Stimulated activated effector memory CD8-positive, alpha-beta T cell treated with anti-CD3 and anti-CD28 coated beads, Interleukin-12 subunit alpha, Interleukin-12 subunit beta, amount 100 ng/mL, for 72 hours (primary cell): ENCODE data around the gene UBE2E2.

Experiments
- ATAC-seq: fragments of 150-1000 bp; cut with Tn5 transposase; 2 replicates; pipeline ENCODE4 v1.10.0; 2021
- DNase-seq, 2 donors: peaks; one replicate each; pipeline ENCODE4 v3.0.0; 2021 to 2022; ENCODE audit warnings: low spot score in 2 of 2
- H3K27ac Mint-ChIP-seq: one replicate; pipeline ENCODE4 v1.8.0; 2022; ENCODE audit warnings: mild to moderate bottlenecking, mixed read lengths
- H3K36me3 Mint-ChIP-seq: one replicate; pipeline ENCODE4 v1.8.0; 2022; ENCODE audit warnings: mild to moderate bottlenecking, mixed read lengths
- H3K4me1 Mint-ChIP-seq: one replicate; pipeline ENCODE4 v1.8.0; 2022; ENCODE audit warnings: mixed read lengths
- H3K4me3 Mint-ChIP-seq: one replicate; pipeline ENCODE4 v1.8.0; 2022; ENCODE audit warnings: mild to moderate bottlenecking, mixed read lengths
- H3K9me3 Mint-ChIP-seq: one replicate; pipeline ENCODE4 v1.8.0; 2022; ENCODE audit warnings: mixed read lengths

UBE2E2 gene

GRCh38 chr3:23242106-23242505 is 39.0 kb downstream of the UBE2E2 start:
- H3K36me3 Mint-ChIP-seq, result no peaks in the 10 kb centered on the region
- H3K4me3 Mint-ChIP-seq, result no peak overlapping the region
- no peak overlapping the region for H3K27ac Mint-ChIP-seq
- peaks cover 10% of the 10 kb centered on the region for H3K9me3 Mint-ChIP-seq
- ATAC-seq (no peak), DNase-seq (no peak)
- H3K4me1 Mint-ChIP-seq, result no peaks in the 10 kb centered on the region

GRCh38 chr3:23244324-23245041 is 41.4 kb downstream of the UBE2E2 start:
- Mint-ChIP-seq H3K9me3 (peaks cover 10% of the 10 kb centered on the region), H3K4me3 (no peak overlapping the region), H3K4me1 (no peaks in the 10 kb centered on the region), H3K27ac (no peak overlapping the region), H3K36me3 (no peaks in the 10 kb centered on the region)
- no peak for DNase-seq
- no peak for ATAC-seq

GRCh38 chr3:23246651-23247050 is 43.5 kb downstream of the UBE2E2 start:
- Mint-ChIP-seq H3K4me3 (no peak overlapping the region), H3K4me1 (no peaks in the 10 kb centered on the region), H3K27ac (no peak overlapping the region), H3K9me3 (peaks cover 2% of the 10 kb centered on the region), H3K36me3 (no peaks in the 10 kb centered on the region)
- DNase-seq, result no peak
- ATAC-seq, result no peak

DNA sequence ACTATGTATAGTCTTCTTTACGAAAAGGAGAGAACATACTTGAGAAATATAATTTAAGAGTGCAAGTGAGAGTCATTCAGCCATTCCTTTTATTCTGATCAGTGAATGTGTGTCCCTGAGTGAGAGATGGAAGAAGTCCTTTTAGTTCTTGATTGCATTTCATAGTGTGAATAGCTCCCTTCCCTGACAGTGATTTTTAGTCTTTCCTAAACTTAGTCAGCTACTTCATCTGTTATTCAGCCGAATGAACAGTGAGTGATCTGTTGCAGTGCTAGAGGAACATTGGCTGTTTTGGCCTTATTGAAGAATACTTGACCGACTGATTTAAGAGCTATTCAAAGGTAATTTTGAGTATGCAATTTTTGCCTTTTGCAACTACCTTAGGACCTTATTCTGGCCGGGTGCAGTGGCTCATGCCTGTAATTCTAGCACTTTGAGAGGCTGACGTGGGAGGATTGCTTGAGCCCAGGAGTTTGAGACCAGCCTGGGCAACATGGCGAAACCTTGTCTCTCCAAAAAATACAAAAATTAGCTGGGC is 45.5 kb downstream of the UBE2E2 start:
- H3K4me3 Mint-ChIP-seq, result no peak overlapping the region
- H3K27ac Mint-ChIP-seq, result no peak overlapping the region
- H3K9me3 Mint-ChIP-seq, result no peaks in the 10 kb centered on the region
- H3K4me1 Mint-ChIP-seq, result no peaks in the 10 kb centered on the region
- no peak for ATAC-seq
- no peaks in the 10 kb centered on the region for H3K36me3 Mint-ChIP-seq
- DNase-seq, result no peak

GRCh38 chr3:23249961-23250360 is 46.8 kb downstream of the UBE2E2 start:
- Mint-ChIP-seq H3K4me3 (no peak overlapping the region), H3K9me3 (no peaks in the 10 kb centered on the region), H3K36me3 (no peaks in the 10 kb centered on the region), H3K27ac (no peak overlapping the region), H3K4me1 (no peaks in the 10 kb centered on the region)
- ATAC-seq (no peak), DNase-seq (no peak)

- Mint-ChIP-seq H3K36me3 (no peaks in the 10 kb centered on the region), H3K9me3 (no peaks in the 10 kb centered on the region), H3K4me3 (no peak overlapping the region), H3K4me1 (no peaks in the 10 kb centered on the region), H3K27ac (no peak overlapping the region)
- no peak for DNase-seq
- no peak for ATAC-seq
These were observed 49.0 kb downstream of the UBE2E2 start for GRCh38 chr3:23252122-23252521.

GRCh38 chr3:23253214-23253613 is 50.1 kb downstream of the UBE2E2 start:
- H3K27ac Mint-ChIP-seq, result no peak overlapping the region
- DNase-seq (no peak), ATAC-seq (peak; percentile 26)
- no peak overlapping the region for H3K4me3 Mint-ChIP-seq
- no peaks in the 10 kb centered on the region for H3K4me1 Mint-ChIP-seq
- no peaks in the 10 kb centered on the region for H3K36me3 Mint-ChIP-seq
- peaks cover 2% of the 10 kb centered on the region for H3K9me3 Mint-ChIP-seq

DNA sequence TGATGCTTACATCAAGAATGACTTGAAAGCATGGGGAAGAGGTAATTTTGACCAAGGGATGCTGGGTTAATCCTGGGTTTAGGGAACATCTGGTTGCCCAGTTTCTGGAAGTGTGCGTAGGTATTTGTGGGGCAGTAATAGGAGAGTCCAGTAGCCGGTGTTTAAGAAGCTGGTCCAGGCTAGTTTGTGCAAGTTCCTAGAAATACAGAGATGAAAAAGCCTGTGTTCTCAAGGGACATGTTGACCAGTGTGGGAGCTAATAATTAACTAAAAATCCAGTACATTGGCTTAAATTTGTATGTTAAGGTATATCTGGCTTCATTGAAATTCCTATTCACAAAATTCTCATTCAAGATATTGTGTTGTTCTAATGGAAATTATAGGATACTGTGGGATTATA is 51.2 kb downstream of the UBE2E2 start:
- Mint-ChIP-seq H3K27ac (no peak overlapping the region), H3K36me3 (no peaks in the 10 kb centered on the region), H3K4me3 (no peak overlapping the region), H3K9me3 (peaks cover 2% of the 10 kb centered on the region), H3K4me1 (no peaks in the 10 kb centered on the region)
- DNase-seq (no peak), ATAC-seq (no peak)

DNA sequence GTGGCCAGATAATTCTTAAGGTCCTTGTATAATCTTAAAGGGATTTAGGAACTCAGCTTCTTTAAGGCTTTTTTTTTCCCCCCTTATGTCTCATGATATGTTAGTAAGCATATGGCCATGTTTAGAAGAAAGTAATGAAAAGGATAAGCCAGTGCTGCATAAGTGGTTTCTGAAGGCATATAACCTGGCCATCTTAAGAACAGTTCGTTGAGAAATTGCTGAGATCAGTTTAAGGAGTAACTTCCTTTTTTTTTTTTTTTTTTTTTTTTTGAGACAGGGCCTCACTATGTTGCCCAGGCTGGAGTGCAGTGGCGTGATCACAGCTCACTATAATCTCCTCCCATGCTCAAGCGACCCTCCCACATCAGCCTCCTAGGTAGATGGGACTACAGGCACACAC is 51.7 kb downstream of the UBE2E2 start:
- H3K27ac Mint-ChIP-seq, result no peak overlapping the region
- ATAC-seq, result no peak
- no peaks in the 10 kb centered on the region for H3K4me1 Mint-ChIP-seq
- no peak for DNase-seq
- H3K36me3 Mint-ChIP-seq, result no peaks in the 10 kb centered on the region
- no peak overlapping the region for H3K4me3 Mint-ChIP-seq
- peaks cover 2% of the 10 kb centered on the region for H3K9me3 Mint-ChIP-seq

GRCh38 chr3:23256741-23257435 is 53.8 kb downstream of the UBE2E2 start:
- no peaks in the 10 kb centered on the region for H3K4me1 Mint-ChIP-seq
- H3K27ac Mint-ChIP-seq, result no peak overlapping the region
- H3K36me3 Mint-ChIP-seq, result no peaks in the 10 kb centered on the region
- DNase-seq (no peak), ATAC-seq (no peak)
- peaks cover 2% of the 10 kb centered on the region for H3K9me3 Mint-ChIP-seq
- no peak overlapping the region for H3K4me3 Mint-ChIP-seq

DNA sequence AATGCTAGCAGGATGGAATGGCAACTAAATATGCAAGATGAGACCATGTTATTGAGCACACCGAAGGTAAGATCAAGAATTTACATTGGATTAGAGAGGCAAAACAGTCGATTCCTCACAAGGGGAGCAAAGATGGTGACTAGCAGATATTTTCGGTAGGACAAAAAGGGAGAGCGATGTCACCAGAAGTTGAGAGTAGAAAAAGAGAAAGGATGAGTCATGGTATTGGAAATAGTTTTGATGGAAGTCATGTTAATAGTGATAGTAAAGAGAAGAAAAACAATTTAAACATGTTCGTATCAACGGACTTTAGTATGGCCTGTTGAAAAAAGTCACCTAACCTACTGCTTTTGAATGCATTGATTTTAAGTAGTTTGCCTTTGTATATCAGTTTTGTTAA is 55.0 kb downstream of the UBE2E2 start:
- Mint-ChIP-seq H3K36me3 (no peaks in the 10 kb centered on the region), H3K4me3 (no peak overlapping the region), H3K4me1 (no peaks in the 10 kb centered on the region), H3K9me3 (peaks cover 2% of the 10 kb centered on the region), H3K27ac (no peak overlapping the region)
- no peak for DNase-seq
- no peak for ATAC-seq

GRCh38 chr3:23259515-23259914 is 56.4 kb downstream of the UBE2E2 start:
- Mint-ChIP-seq H3K9me3 (peaks cover 2% of the 10 kb centered on the region), H3K4me1 (no peaks in the 10 kb centered on the region), H3K36me3 (no peaks in the 10 kb centered on the region), H3K4me3 (no peak overlapping the region), H3K27ac (no peak overlapping the region)
- ATAC-seq (no peak), DNase-seq (no peak)

- no peaks in the 10 kb centered on the region for H3K4me1 Mint-ChIP-seq
- no peak overlapping the region for H3K27ac Mint-ChIP-seq
- no peak for DNase-seq
- no peak overlapping the region for H3K4me3 Mint-ChIP-seq
- H3K9me3 Mint-ChIP-seq, result peaks cover 5% of the 10 kb centered on the region
- H3K36me3 Mint-ChIP-seq, result no peaks in the 10 kb centered on the region
- ATAC-seq, result no peak
These were observed 59.6 kb downstream of the UBE2E2 start for GRCh38 chr3:23262766-23263165.

DNA sequence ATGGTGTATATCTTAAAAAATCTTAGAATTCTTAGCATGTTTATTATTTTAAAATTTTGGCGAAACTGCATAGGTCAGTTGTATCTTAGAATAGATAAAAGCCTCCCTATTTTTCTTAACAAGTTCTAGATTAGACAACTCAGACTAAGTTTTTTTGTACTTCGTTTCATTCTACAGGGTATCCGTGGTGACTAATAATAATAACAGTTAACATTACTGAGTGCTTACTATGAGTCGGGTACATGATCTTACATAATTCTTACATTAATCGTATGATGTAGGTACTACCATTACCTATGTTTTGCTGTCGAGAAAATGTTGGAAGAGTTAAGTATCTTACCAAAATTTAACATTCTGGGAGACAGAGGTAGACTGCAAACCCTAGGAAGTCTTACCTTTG is 60.7 kb downstream of the UBE2E2 start:
- ATAC-seq (no peak), DNase-seq (no peak)
- Mint-ChIP-seq H3K4me3 (no peak overlapping the region), H3K36me3 (no peaks in the 10 kb centered on the region), H3K9me3 (peaks cover 3% of the 10 kb centered on the region), H3K27ac (no peak overlapping the region), H3K4me1 (no peaks in the 10 kb centered on the region)

DNA sequence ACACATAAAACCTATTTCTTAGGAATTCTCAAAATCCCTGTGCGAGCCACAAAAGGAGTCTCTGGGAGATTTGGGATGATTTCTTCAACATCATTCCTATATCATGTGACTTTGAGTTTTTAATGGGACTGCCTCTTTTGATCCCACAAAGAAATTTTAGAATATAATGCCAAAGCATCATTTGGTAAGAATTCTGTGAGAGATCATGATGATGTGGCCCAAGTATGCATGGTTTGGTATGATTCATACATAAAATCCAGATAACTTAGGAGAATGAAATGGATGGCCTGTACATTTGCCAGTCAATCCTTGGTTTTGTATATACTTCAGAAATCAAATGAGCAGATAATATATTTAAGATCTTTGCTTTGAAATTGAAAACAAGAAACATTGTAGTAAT is 61.3 kb downstream of the UBE2E2 start:
- H3K27ac Mint-ChIP-seq, result no peak overlapping the region
- no peak for DNase-seq
- no peaks in the 10 kb centered on the region for H3K36me3 Mint-ChIP-seq
- no peak for ATAC-seq
- no peak overlapping the region for H3K4me3 Mint-ChIP-seq
- no peaks in the 10 kb centered on the region for H3K4me1 Mint-ChIP-seq
- H3K9me3 Mint-ChIP-seq, result peaks cover 5% of the 10 kb centered on the region

GRCh38 chr3:23270423-23270822 is 67.3 kb downstream of the UBE2E2 start:
- Mint-ChIP-seq H3K27ac (no peak overlapping the region), H3K4me1 (no peaks in the 10 kb centered on the region), H3K9me3 (peaks cover 9% of the 10 kb centered on the region), H3K36me3 (no peaks in the 10 kb centered on the region), H3K4me3 (no peak overlapping the region)
- DNase-seq (no peak), ATAC-seq (no peak)
